HepG2 (cell line): ENCODE measurements around the gene SLC25A33.

Source experiments
- ARID5B ChIP-seq: IDR thresholded peaks from 2 replicates; pipeline ENCODE4 v1.4.0; 2020; ENCODE audit warnings: mild to moderate bottlenecking, missing genetic modification reagents
- CTCF ChIP-seq: sonication (generic); formaldehyde crosslinking; IDR thresholded peaks from 2 replicates; pipeline ENCODE4 v1.5.0; 2020; ENCODE audit warnings: mild to moderate bottlenecking, missing genetic modification reagents, moderate library complexity
- ETS1 ChIP-seq: sonication (generic); formaldehyde crosslinking; IDR thresholded peaks from 2 replicates; pipeline ENCODE4 v1.4.0; 2020; ENCODE audit warnings: missing genetic modification reagents
- EZH2 ChIP-seq: conservative IDR thresholded peaks from 2 replicates; pipeline ENCODE4 v1.6.1; 2012; ENCODE audit warnings: mild to moderate bottlenecking, low read depth, low read length, moderate library complexity
- HOMEZ ChIP-seq: IDR thresholded peaks from 2 replicates; pipeline ENCODE4 v1.6.1; 2016; ENCODE audit warnings: low read depth
- MNT ChIP-seq: fragments of 450-650 bp; IDR thresholded peaks from 2 replicates; pipeline ENCODE4 v1.6.1; 2016
- NFYB ChIP-seq: sonication (generic); formaldehyde crosslinking; IDR thresholded peaks from 2 replicates; pipeline ENCODE4 v1.4.0; 2020; ENCODE audit warnings: missing genetic modification reagents
- POLR2A ChIP-seq, 2 experiments: IDR thresholded peaks; 2 replicates each; pipeline ENCODE4 v1.6.1; 2011; ENCODE audit warnings: low read depth in 2 of 2, low read length in 2 of 2, mild to moderate bottlenecking in 1 of 2, moderate library complexity in 1 of 2; ENCODE audit not compliant: insufficient read depth in 1 of 2
- RXRA ChIP-seq: sonication (generic); formaldehyde crosslinking; IDR thresholded peaks from 2 replicates; pipeline ENCODE4 v1.5.1; 2020; ENCODE audit warnings: missing genetic modification reagents
- SIN3B ChIP-seq: fragments of 150-350 bp; IDR thresholded peaks from 2 replicates; pipeline ENCODE4 v1.6.1; 2014; ENCODE audit warnings: low read length
- ZBTB20 ChIP-seq: sonication (generic); formaldehyde crosslinking; IDR thresholded peaks from 2 replicates; pipeline ENCODE4 v1.8.1; 2023; ENCODE audit warnings: missing genetic modification reagents, low read depth, mild to moderate bottlenecking, borderline replicate concordance
- ZBTB43 ChIP-seq: sonication (generic); formaldehyde crosslinking; conservative IDR thresholded peaks from 2 replicates; pipeline ENCODE4 v1.4.0; 2020; ENCODE audit warnings: missing genetic modification reagents
- ZNF274 ChIP-seq: sonication (generic); formaldehyde crosslinking; IDR thresholded peaks from 2 replicates; pipeline ENCODE4 v1.5.1; 2020; ENCODE audit warnings: mild to moderate bottlenecking, missing genetic modification reagents
- ZNF549 ChIP-seq: sonication (generic); formaldehyde crosslinking; IDR thresholded peaks from 2 replicates; pipeline ENCODE4 v1.5.0; 2020; ENCODE audit warnings: missing genetic modification reagents

GRCh38 chr1:9603307-9603706, 64.0 kb downstream of the SLC25A33 start:
- TF ChIP-seq POLR2A (IDR thresholded peaks at IDR 0.05; ENCODE audit: insufficient read depth in 1 of 2, low read depth in 2 of 2, low read length in 2 of 2) (no peak), ZBTB20 (CRISPR knock-in tag) (no peak), RXRA (CRISPR knock-in tag) (no peak), NFYB (CRISPR knock-in tag) (no peak), ETS1 (CRISPR knock-in tag) (no peak), CTCF (no peak), ZNF274 (CRISPR knock-in tag) (no peak), HOMEZ (CRISPR knock-in tag) (no peak), SIN3B (no peak), EZH2 (no peak), ARID5B (CRISPR knock-in tag) (no peak), MNT (no peak), ZBTB43 (no peak), ZNF549 (CRISPR knock-in tag) (no peak)
